ENCODE results near the gene C1QTNF5.
A peak's percentile ranks its signal among the peaks of the same experiment; 100 is the strongest.

Gene C1QTNF5

GRCh38 chr11:119356349-119357031 is 15.8 kb upstream of the C1QTNF5 start:
- no peak for DNase-seq

- no peak for DNase-seq
These were observed 14.6 kb upstream of the C1QTNF5 start for GRCh38 chr11:119355091-119355843.

GRCh38 chr11:119352857-119353260 is 12.2 kb upstream of the C1QTNF5 start:
- DNase-seq = peak; percentile 83

- DNase-seq = no peak
These were observed 10.5 kb upstream of the C1QTNF5 start for GRCh38 chr11:119351232-119351631.

- no peak for DNase-seq
These were observed 9.6 kb upstream of the C1QTNF5 start for GRCh38 chr11:119350302-119350701.

GRCh38 chr11:119347940-119348605 is 7.4 kb upstream of the C1QTNF5 start:
- DNase-seq = no peak

GRCh38 chr11:119347242-119347641 is 6.6 kb upstream of the C1QTNF5 start:
- no peak for DNase-seq

GRCh38 chr11:119346605-119347004 is 5.9 kb upstream of the C1QTNF5 start, which contains the start of gene MFRP:
MFRP (minus strand) TSS chr11:119346705; CDS start chr11:119346513, 192 bp downstream.
- no peak for DNase-seq

- DNase-seq = no peak
These were observed 5.0 kb upstream of the C1QTNF5 start for GRCh38 chr11:119345685-119346084.

- no peak for DNase-seq
These were observed 3.8 kb upstream of the C1QTNF5 start for GRCh38 chr11:119344291-119345010.

- no peak for DNase-seq
These were observed 3.0 kb upstream of the C1QTNF5 start for GRCh38 chr11:119343726-119344125.

GRCh38 chr11:119342362-119343130 is 1.9 kb upstream of the C1QTNF5 start:
- no peak for DNase-seq

GRCh38 chr11:119342023-119342300 is 1.3 kb upstream of the C1QTNF5 start:
- no peak for DNase-seq

GRCh38 chr11:119341222-119342022 is 739 bp upstream of the C1QTNF5 start:
- DNase-seq = no peak

GRCh38 chr11:119339589-119340334 is 921 bp downstream of the C1QTNF5 start:
- no peak for DNase-seq

GRCh38 chr11:119338965-119339588 is 1.6 kb downstream of the C1QTNF5 start:
- no peak for DNase-seq

GRCh38 chr11:119338318-119338890 is 2.3 kb downstream of the C1QTNF5 start:
- DNase-seq = no peak

- no peak for DNase-seq
These were observed 2.9 kb downstream of the C1QTNF5 start for GRCh38 chr11:119337581-119338317.

- DNase-seq = no peak
These were observed 3.8 kb downstream of the C1QTNF5 start for GRCh38 chr11:119336744-119337469.

Measured in DMS79 (cell line).